ENCODE measurements around the gene PTPRM.

DNA sequence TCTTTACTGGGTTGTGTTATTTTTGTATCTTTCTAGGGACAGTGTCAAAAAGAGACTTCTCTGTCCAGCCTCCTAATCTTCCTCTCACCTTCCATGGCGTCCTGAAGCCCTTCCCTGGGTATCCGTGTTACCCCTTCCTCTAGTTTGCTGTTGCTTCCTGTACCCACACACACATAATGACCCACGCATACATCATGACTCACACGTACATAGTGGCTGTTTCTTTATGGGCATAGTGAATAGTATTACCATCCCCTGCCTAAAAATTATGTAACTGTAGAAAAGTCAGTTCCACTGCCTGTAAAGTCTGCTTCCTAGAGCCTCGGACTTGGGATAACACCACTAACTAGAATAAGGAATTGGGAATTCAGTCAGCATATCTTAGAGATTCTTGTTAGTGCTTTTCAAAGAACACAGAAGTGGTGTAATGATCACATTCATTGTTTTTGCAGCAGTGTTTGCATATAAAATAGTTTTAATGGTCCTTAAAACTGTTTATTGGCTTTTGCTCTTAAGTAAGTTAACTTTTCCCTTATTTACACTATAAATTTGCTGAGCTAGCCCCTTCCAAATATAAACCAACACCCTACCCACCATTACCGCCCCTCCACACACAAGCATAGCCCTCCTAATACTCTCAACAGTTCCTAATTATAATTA, 733.8 kb downstream of the PTPRM start:
- TF ChIP-seq CTCF (IDR thresholded peaks at IDR 0.05) (no peak), POLR2A (IDR thresholded peaks at IDR 0.05) (no peak)

Data from sigmoid colon (tissue), 3 donors.